Femur (tissue), 1 donor: Measurements from ENCODE around the gene TTYH2.
"Not testable (repeated sequence)": the region's sequence is repeated elsewhere in the genome, so short reads cannot be mapped to it uniquely, and the experiment has no call there.

Experiments
- DNase-seq: peaks from one replicate; pipeline ENCODE4 v3.0.0-alpha.2; 2017

Gene TTYH2

GRCh38 chr17:74267987-74268499 lies 54.7 kb downstream of the TTYH2 start:
- DNase-seq: no peak

GRCh38 chr17:74268558-74268957 lies 55.2 kb downstream of the TTYH2 start:
- peak; percentile 71 for DNase-seq

- DNase-seq: no peak
Measured at GRCh38 chr17:74270333-74270732, 57.0 kb downstream of the TTYH2 start.

GRCh38 chr17:74271281-74271680 lies 57.9 kb downstream of the TTYH2 start:
- no peak for DNase-seq

- peak; percentile 85 for DNase-seq
Measured at GRCh38 chr17:74271901-74272561, 58.7 kb downstream of the TTYH2 start.

- DNase-seq: peak; percentile 90
Measured at GRCh38 chr17:74272731-74273201, 59.4 kb downstream of the TTYH2 start.

- peak; percentile 73 for DNase-seq
Measured at GRCh38 chr17:74274060-74274708, 60.8 kb downstream of the TTYH2 start, which contains the start of gene DNAI2. Gene DNAI2 (plus strand): TSS chr17:74274234. CDS start chr17:74281818, 7,584 bp downstream.

GRCh38 chr17:74274709-74275340 lies 61.5 kb downstream of the TTYH2 start:
- no peak for DNase-seq

- DNase-seq: peak; percentile 91
Measured at GRCh38 chr17:74276051-74276476, 62.7 kb downstream of the TTYH2 start.

GRCh38 chr17:74276541-74277009 lies 63.2 kb downstream of the TTYH2 start:
- peak; percentile 62 for DNase-seq

- DNase-seq: no peak
Measured at GRCh38 chr17:74277935-74278334, 64.6 kb downstream of the TTYH2 start.

- not testable (repeated sequence) for DNase-seq
Measured at GRCh38 chr17:74279617-74280016, 66.2 kb downstream of the TTYH2 start.

- DNase-seq: no peak
Measured at GRCh38 chr17:74280093-74280513, 66.7 kb downstream of the TTYH2 start.

GRCh38 chr17:74281799-74282198 lies 68.4 kb downstream of the TTYH2 start:
- no peak for DNase-seq

GRCh38 chr17:74282274-74282586 lies 68.9 kb downstream of the TTYH2 start:
- DNase-seq: not testable (repeated sequence)

- no peak for DNase-seq
Measured at GRCh38 chr17:74282587-74283370, 69.4 kb downstream of the TTYH2 start.

GRCh38 chr17:74283371-74283673 lies 70.0 kb downstream of the TTYH2 start:
- DNase-seq: no peak

- DNase-seq: no peak
Measured at GRCh38 chr17:74287031-74287602, 73.7 kb downstream of the TTYH2 start.

- no peak for DNase-seq
Measured at GRCh38 chr17:74288785-74289184, 75.4 kb downstream of the TTYH2 start.

- DNase-seq: no peak
Measured at GRCh38 chr17:74289688-74290087, 76.3 kb downstream of the TTYH2 start.

- no peak for DNase-seq
Measured at GRCh38 chr17:74290340-74290739, 77.0 kb downstream of the TTYH2 start.

GRCh38 chr17:74292495-74292894 lies 79.1 kb downstream of the TTYH2 start:
- no peak for DNase-seq
